ENCODE results near the gene XRCC6. TPM values are rescaled to one million over a fixed set of nuclear protein-coding genes. Genes with fewer than 3 reads are reported as not detected.

The XRCC6 gene
- total RNA-seq, 1 experiment from 2014 or later = 474 TPM

GRCh38 chr22:41579997-41580355 lies 41.1 kb upstream of the XRCC6 start (continued):
- TF ChIP-seq, protein P1, sequence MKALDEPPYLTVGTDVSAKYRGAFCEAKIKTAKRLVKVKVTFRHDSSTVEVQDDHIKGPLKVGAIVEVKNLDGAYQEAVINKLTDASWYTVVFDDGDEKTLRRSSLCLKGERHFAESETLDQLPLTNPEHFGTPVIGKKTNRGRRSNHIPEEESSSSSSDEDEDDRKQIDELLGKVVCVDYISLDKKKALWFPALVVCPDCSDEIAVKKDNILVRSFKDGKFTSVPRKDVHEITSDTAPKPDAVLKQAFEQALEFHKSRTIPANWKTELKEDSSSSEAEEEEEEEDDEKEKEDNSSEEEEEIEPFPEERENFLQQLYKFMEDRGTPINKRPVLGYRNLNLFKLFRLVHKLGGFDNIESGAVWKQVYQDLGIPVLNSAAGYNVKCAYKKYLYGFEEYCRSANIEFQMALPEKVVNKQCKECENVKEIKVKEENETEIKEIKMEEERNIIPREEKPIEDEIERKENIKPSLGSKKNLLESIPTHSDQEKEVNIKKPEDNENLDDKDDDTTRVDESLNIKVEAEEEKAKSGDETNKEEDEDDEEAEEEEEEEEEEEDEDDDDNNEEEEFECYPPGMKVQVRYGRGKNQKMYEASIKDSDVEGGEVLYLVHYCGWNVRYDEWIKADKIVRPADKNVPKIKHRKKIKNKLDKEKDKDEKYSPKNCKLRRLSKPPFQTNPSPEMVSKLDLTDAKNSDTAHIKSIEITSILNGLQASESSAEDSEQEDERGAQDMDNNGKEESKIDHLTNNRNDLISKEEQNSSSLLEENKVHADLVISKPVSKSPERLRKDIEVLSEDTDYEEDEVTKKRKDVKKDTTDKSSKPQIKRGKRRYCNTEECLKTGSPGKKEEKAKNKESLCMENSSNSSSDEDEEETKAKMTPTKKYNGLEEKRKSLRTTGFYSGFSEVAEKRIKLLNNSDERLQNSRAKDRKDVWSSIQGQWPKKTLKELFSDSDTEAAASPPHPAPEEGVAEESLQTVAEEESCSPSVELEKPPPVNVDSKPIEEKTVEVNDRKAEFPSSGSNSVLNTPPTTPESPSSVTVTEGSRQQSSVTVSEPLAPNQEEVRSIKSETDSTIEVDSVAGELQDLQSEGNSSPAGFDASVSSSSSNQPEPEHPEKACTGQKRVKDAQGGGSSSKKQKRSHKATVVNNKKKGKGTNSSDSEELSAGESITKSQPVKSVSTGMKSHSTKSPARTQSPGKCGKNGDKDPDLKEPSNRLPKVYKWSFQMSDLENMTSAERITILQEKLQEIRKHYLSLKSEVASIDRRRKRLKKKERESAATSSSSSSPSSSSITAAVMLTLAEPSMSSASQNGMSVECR (CRISPR knock-in tag; IDR thresholded peaks at IDR 0.05; ENCODE audit: borderline replicate concordance) = no peak
- TF ChIP-seq AFF4 (CRISPR knock-in tag; IDR thresholded peaks at IDR 0.05; ENCODE audit: borderline replicate concordance) (no peak), JAZF1 (CRISPR knock-in tag; IDR thresholded peaks at IDR 0.05) (no peak), TEAD1 (CRISPR knock-in tag; IDR thresholded peaks at IDR 0.05) (no peak), NR1H2 (CRISPR knock-in tag; IDR thresholded peaks at IDR 0.05) (no peak), SMAD4 (CRISPR knock-in tag; IDR thresholded peaks at IDR 0.05) (no peak)
- TF ChIP-seq, protein P2, sequence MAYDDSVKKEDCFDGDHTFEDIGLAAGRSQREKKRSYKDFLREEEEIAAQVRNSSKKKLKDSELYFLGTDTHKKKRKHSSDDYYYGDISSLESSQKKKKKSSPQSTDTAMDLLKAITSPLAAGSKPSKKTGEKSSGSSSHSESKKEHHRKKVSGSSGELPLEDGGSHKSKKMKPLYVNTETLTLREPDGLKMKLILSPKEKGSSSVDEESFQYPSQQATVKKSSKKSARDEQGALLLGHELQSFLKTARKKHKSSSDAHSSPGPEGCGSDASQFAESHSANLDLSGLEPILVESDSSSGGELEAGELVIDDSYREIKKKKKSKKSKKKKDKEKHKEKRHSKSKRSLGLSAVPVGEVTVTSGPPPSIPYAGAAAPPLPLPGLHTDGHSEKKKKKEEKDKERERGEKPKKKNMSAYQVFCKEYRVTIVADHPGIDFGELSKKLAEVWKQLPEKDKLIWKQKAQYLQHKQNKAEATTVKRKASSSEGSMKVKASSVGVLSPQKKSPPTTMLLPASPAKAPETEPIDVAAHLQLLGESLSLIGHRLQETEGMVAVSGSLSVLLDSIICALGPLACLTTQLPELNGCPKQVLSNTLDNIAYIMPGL (CRISPR knock-in tag; IDR thresholded peaks at IDR 0.05) = no peak

GRCh38 chr22:41582694-41583093 lies 38.4 kb upstream of the XRCC6 start:
- ChIA-PET CTCF (interaction anchor here (2.1 kb wide), 1 partner anchor 14 kb away, joined by 8 read pairs; no protein-coding TSS in a partner anchor), POLR2A (no interaction called here)
- H3K36me3 Mint-ChIP-seq = no peaks in the 10 kb centered on the region
- no peak for DNase-seq (ENCODE audit: low spot score)
- H3K4me1 Mint-ChIP-seq = no peaks in the 10 kb centered on the region
- no peak overlapping the region for H3K4me3 Mint-ChIP-seq
- H3K27me3 Mint-ChIP-seq (ENCODE audit: low read depth) = no peaks in the 10 kb centered on the region
- H3K27ac Mint-ChIP-seq = no peak overlapping the region
- TF ChIP-seq, protein P3, sequence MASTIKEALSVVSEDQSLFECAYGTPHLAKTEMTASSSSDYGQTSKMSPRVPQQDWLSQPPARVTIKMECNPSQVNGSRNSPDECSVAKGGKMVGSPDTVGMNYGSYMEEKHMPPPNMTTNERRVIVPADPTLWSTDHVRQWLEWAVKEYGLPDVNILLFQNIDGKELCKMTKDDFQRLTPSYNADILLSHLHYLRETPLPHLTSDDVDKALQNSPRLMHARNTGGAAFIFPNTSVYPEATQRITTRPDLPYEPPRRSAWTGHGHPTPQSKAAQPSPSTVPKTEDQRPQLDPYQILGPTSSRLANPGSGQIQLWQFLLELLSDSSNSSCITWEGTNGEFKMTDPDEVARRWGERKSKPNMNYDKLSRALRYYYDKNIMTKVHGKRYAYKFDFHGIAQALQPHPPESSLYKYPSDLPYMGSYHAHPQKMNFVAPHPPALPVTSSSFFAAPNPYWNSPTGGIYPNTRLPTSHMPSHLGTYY (CRISPR knock-in tag; IDR thresholded peaks at IDR 0.05) = no peak
- no peak for TF ChIP-seq KAT7 (CRISPR knock-in tag; IDR thresholded peaks at IDR 0.05; ENCODE audit: borderline replicate concordance)
- ATAC-seq = no peak
- H3K9me3 Mint-ChIP-seq = no peaks in the 10 kb centered on the region

DNA sequence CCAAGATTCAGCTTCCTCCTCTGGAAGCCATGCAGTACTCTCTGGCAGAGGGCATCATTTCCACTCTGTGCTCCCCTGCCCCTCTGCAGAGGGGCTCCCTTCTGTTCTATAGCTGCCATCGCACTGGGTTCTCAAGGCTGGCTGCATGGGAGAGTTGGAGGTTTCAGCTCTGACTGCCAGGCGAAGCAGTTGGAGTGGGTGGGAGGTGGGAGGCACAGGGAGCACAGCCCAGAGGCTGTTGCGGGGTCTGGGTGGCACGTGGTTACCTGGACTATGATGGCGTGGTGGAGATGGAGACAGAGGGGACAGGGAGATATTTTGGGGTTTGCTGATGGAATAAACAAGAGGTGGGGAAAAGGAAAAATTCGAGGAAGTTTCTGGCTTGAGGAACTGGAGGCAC lies 36.2 kb upstream of the XRCC6 start:
- no peaks in the 10 kb centered on the region for H3K9me3 Mint-ChIP-seq
- H3K4me1 Mint-ChIP-seq = peaks cover 6% of the 10 kb centered on the region
- H3K4me3 Mint-ChIP-seq = no peak overlapping the region
- TF ChIP-seq ZNF232 (CRISPR knock-in tag; IDR thresholded peaks at IDR 0.05) (no peak), CDX4 (CRISPR knock-in tag; IDR thresholded peaks at IDR 0.05; ENCODE audit: borderline replicate concordance) (no peak), HMGA2 (CRISPR knock-in tag; IDR thresholded peaks at IDR 0.05) (no peak)
- TF ChIP-seq, protein P3 (CRISPR knock-in tag; IDR thresholded peaks at IDR 0.05) = no peak
- ATAC-seq = no peak
- no peak overlapping the region for H3K27ac Mint-ChIP-seq
- POLR2A ChIA-PET = no interaction called here
- DNase-seq (ENCODE audit: low spot score) = no peak
- CTCF ChIA-PET = no interaction called here
- H3K36me3 Mint-ChIP-seq = no peaks in the 10 kb centered on the region
- peaks cover 2% of the 10 kb centered on the region; the same call in 1 of the 2 replicates for H3K27me3 Mint-ChIP-seq (ENCODE audit: low read depth)
